22Rv1 (cell line): Measurements from ENCODE around the gene CITED4.

Experiments
- H3K27ac ChIP-seq: fragments of 450-650 bp; 2 replicates; pipeline ENCODE4 v1.5.1; 2017
- ZFX ChIP-seq: fragments of 450-650 bp; IDR thresholded peaks from 2 replicates; pipeline ENCODE4 v1.6.1; 2017; ENCODE audit warnings: antibody characterized with exemption, borderline replicate concordance
- TF ChIP-seq, protein P1 (sequence below): fragments of 450-650 bp; IDR thresholded peaks from 2 replicates; pipeline ENCODE4 v1.5.1; 2017; ENCODE audit warnings: mild to moderate bottlenecking

CITED4 gene

DNA sequence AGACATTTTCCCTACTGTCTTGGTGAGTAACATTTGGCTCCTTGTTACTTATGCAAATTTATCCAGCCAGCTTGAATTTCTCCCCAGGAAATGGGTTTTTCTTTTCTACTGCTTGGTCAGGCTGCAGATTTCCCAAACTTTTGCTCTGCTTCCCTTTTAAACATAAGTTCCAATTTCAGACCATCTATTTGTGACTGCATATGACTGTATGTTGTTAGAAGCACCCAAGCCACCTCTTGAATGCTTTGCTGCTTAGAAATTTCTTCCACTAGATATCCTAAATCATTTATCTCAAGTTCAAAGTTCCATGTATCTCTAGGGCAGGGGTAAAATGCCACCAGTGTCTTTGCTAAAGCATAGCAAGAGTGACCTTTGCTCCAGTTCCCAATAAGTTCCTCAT, 32.3 kb upstream of the CITED4 start:
- TF ChIP-seq, protein P1, sequence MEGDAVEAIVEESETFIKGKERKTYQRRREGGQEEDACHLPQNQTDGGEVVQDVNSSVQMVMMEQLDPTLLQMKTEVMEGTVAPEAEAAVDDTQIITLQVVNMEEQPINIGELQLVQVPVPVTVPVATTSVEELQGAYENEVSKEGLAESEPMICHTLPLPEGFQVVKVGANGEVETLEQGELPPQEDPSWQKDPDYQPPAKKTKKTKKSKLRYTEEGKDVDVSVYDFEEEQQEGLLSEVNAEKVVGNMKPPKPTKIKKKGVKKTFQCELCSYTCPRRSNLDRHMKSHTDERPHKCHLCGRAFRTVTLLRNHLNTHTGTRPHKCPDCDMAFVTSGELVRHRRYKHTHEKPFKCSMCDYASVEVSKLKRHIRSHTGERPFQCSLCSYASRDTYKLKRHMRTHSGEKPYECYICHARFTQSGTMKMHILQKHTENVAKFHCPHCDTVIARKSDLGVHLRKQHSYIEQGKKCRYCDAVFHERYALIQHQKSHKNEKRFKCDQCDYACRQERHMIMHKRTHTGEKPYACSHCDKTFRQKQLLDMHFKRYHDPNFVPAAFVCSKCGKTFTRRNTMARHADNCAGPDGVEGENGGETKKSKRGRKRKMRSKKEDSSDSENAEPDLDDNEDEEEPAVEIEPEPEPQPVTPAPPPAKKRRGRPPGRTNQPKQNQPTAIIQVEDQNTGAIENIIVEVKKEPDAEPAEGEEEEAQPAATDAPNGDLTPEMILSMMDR: no peak
- TF ChIP-seq ZFX: no peak
- no peak overlapping the region for H3K27ac ChIP-seq

DNA sequence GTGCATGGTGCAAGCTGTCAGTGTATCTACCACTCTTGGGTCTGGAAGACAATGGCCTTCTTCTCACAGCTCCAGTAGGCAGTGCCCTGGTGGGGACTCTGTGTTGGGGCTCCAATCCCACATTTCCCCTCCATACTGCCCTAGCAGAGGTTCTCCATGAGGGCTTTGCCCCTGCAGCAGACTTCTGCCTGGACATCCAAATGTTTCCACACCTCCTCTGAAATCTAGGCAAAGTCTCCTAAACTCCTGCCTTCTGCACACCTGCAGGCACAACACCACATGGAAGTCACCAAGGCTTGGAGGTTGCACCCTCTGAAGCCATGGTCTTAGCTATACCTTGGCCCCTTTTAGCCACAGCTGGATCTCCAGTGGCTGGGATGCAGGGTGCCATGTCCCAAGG, 31.8 kb upstream of the CITED4 start:
- TF ChIP-seq ZFX: no peak
- TF ChIP-seq, protein P1: no peak
- H3K27ac ChIP-seq: no peak overlapping the region

DNA sequence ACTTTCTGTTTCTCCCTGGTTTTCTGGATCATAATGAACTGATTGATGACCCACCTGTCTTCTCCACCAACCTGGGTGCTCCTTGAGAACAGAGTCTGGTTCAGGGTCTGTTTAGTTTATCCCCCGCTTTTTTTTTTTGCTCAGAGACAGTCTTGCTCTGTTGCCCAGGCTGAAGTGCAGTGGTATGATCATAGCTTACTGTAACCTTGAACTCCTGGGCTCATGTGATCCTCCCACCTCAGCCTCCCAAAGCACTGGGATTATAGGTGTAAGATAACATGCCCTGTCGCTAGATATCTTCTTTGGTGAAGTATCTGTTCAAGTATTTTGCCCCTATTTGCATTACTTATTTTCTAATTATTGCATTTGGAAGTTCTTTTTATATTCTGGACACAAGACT, 30.2 kb upstream of the CITED4 start:
- TF ChIP-seq, protein P1: no peak
- TF ChIP-seq ZFX: no peak
- no peak overlapping the region for H3K27ac ChIP-seq

DNA sequence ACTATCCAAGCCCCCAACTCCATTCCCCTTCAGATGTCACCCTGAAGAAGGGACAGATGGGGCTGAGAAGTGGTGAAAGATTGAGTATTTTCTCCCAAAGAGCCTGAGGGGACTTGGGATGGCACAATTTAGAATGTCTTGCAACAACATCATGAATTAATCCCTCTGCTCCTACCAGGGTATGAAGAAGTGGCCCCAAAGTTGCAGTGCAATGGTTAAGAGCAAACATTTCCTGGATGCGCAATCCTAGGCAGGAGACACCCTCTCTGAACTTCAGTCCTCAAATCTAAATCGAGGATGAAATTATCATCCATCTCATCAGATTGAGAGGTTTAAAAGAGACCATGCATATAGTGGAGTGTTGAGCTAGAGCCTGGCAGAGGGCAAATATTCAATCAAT, 28.6 kb upstream of the CITED4 start:
- H3K27ac ChIP-seq: no peak overlapping the region
- TF ChIP-seq, protein P1: no peak
- no peak for TF ChIP-seq ZFX

DNA sequence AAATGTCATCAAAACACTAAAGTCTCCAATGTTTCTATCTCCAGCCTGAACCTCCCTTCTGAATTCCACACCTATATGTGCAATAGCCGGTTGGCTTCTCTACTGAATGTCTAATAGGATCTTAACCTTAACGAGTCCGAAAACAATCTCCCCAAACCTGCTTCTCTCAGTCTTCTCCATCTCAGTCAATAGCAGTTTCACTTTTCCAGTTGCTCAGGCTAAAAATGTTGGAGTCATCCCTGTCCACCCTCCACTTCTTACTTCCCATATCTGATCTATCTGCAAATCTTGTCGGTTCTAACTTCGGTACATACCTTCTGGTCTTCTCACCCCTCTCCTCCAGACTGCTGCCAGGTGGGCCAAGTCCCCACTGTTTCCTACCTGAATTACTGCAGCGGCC, 25.5 kb upstream of the CITED4 start:
- TF ChIP-seq ZFX: no peak
- TF ChIP-seq, protein P1: no peak
- no peak overlapping the region for H3K27ac ChIP-seq

DNA sequence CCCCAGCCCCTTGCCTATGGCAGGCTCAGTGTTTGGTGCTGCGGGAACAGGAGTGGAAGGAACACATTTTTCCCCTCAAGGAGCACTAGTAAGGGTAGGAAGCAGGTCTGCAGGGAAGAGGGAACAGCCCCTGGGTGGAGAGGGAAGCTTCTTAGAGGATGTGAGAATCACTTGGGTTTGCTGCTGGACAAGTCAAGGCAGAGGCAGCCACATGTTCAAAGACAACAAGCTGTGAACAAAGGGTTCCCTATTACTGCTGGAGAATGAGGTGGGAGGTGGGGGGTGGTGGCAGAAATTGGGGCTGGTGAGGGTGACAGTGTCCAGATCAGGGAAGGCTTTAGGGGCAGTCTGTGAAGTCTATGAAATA, 24.8 kb upstream of the CITED4 start:
- TF ChIP-seq, protein P1: no peak
- no peak for TF ChIP-seq ZFX

DNA sequence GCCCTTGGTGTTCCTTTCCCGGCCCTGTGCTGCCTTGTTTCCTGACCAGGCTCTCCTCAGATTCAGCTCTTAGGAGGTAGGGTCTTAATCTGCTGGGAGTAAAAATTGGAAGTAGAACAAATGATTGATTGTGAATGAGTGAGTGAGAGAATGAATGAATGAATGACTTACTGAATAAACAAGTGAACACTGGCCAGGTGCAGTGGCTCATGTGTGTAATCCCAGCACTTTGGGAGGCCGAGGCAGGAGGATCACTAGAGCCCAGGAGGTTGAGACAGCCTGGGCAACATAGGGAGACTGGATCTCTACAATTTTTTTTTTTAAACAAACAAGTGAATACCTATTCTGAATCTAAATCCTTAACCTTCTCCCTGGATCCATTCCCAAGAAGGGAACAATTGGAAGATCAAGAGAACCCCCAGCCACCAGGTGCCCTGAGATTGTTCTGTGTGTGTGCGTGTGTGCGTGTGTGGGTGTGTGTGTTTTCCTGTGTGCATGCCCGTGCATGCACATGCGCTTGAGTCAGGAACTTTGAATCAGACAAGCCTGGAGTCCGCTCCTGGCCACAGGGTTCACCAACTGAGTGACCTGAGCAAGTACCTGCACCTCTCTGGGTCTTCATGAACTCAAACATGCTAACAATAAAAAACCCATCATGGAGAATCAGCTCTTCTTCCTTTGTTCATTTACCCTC, 24.3 kb upstream of the CITED4 start:
- TF ChIP-seq, protein P1: no peak
- no peak for TF ChIP-seq ZFX
- no peak overlapping the region for H3K27ac ChIP-seq

More for the DNA sequence above, 24.8 kb upstream of the CITED4 start:
- H3K27ac ChIP-seq: no peak overlapping the region
